NT2/D1 (cell line): ENCODE data around the gene HOXD11.

Source experiments
- YY1 ChIP-seq: IDR thresholded peaks from 2 replicates; pipeline ENCODE4 v1.6.1; 2011; ENCODE audit not compliant: insufficient read length, insufficient read depth
- ZNF274 ChIP-seq: IDR thresholded peaks from 2 replicates; pipeline ENCODE4 v1.6.1; 2011; ENCODE audit warnings: mild to moderate bottlenecking, low read depth, low read length

DNA sequence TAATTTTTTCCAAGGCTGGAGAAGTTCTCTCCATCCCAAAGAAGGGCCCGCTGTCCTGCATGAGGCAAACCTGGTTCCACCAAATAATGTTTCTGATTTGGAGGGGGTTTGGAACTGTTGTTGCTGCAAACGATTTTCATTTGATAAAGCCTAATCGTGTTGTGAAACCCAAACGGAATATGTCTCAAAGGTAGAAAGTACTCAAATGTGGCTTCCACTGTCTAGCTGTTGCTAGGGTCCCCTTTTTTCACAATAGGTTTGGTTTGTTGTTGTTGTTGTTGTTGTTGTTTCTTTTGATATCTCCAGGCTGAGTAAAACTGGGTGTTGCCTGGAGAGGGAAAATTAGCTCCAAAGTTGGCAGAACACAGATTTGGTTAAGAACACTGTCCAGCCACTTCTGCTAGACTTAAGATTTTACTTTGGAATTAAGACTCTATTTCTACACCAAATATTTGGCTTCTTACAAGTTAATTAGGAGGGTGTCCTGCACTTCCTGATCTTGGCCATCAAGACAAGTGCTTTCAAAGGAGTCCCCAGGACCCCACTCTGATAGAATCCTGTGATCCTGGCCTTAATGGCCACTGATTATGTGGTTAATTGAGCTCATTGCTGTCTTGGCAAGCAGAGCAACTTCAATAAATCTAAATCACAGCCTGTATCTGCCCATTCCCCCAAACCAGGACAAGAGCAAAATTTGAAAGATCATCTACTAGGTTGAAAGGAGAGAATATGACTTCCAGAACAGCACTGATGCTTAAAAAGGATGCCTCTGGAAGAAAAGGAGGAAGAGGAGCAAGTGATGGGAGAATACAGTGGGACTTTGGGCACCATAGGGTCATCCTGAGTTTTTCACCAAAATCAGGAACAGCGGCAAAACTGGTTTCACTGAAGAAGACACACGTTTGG, 17.9 kb upstream of the HOXD11 start:
- TF ChIP-seq YY1 (no peak), ZNF274 (no peak)
